ENCODE data around the gene OR5A2. TPM values are rescaled to one million over a fixed set of nuclear protein-coding genes. Genes with fewer than 3 reads are reported as not detected.

OR5A2 gene
- total and polyA plus RNA-seq, 2 experiments from 2014 or later = not detected

DNA sequence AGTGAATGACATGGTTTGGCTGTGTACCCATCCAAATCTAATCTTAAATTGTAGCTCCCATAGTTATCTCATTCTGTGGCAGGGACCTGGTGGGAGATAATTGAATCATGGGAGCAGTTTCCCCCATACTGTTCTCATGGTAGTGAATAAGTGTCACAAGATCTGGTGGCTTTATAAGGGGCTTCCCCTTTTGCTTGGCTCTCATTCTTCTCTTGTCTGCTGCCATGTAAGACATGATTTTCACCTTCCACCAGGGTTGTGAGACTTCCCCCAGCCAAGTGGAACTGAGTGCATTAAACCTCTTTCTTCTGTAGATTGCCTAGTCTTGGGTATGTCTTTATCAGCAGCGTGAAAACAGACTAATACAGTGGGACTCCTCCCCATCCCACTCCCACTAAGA lies 11.1 kb downstream of the OR5A2 start:
- H3K4me1 ChIP-seq (ENCODE audit: low read depth) = peaks cover 2% of the 10 kb centered on the region
- no peaks in the 10 kb centered on the region for H3K9me3 ChIP-seq (ENCODE audit: low read depth)
- no peak for DNase-seq (ENCODE audit: low read depth in 1 of 2, low spot score in 1 of 2)
- H3K27me3 ChIP-seq = no peaks in the 10 kb centered on the region
- no peak overlapping the region for H3K4me3 ChIP-seq
- TF ChIP-seq, protein P1, sequence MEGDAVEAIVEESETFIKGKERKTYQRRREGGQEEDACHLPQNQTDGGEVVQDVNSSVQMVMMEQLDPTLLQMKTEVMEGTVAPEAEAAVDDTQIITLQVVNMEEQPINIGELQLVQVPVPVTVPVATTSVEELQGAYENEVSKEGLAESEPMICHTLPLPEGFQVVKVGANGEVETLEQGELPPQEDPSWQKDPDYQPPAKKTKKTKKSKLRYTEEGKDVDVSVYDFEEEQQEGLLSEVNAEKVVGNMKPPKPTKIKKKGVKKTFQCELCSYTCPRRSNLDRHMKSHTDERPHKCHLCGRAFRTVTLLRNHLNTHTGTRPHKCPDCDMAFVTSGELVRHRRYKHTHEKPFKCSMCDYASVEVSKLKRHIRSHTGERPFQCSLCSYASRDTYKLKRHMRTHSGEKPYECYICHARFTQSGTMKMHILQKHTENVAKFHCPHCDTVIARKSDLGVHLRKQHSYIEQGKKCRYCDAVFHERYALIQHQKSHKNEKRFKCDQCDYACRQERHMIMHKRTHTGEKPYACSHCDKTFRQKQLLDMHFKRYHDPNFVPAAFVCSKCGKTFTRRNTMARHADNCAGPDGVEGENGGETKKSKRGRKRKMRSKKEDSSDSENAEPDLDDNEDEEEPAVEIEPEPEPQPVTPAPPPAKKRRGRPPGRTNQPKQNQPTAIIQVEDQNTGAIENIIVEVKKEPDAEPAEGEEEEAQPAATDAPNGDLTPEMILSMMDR (IDR thresholded peaks at IDR 0.05; ENCODE audit: low read depth, low read length) = no peak
- no peaks in the 10 kb centered on the region for H3K36me3 ChIP-seq
- H3K27ac ChIP-seq = no peak overlapping the region

DNA sequence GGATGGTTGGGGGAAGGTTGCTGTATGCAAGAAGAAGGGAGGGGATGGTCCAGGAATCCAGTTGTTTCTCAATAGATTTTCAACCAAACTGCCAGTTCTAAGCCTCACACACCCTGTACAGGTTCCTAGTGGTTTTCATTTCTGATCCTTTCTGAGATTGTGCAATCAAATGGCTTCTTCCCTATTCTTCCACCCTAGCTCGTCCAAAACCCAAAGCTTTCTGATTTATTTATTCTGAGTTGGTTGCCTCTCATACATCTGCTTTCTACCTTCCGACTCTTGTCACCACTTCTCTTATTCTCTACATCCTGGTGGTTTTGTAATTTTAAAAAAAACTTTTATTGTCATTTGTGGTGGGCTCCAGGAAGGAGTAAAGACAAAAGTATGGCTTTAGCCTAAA lies 12.6 kb downstream of the OR5A2 start:
- TF ChIP-seq, protein P1 (IDR thresholded peaks at IDR 0.05; ENCODE audit: low read depth, low read length) = no peak
- no peaks in the 10 kb centered on the region for H3K27me3 ChIP-seq
- H3K4me3 ChIP-seq = no peak overlapping the region
- H3K4me1 ChIP-seq (ENCODE audit: low read depth) = no peaks in the 10 kb centered on the region
- DNase-seq (ENCODE audit: low read depth in 1 of 2, low spot score in 1 of 2) = no peak
- H3K36me3 ChIP-seq = no peaks in the 10 kb centered on the region
- no peaks in the 10 kb centered on the region for H3K9me3 ChIP-seq (ENCODE audit: low read depth)
- no peak overlapping the region for H3K27ac ChIP-seq

DNA sequence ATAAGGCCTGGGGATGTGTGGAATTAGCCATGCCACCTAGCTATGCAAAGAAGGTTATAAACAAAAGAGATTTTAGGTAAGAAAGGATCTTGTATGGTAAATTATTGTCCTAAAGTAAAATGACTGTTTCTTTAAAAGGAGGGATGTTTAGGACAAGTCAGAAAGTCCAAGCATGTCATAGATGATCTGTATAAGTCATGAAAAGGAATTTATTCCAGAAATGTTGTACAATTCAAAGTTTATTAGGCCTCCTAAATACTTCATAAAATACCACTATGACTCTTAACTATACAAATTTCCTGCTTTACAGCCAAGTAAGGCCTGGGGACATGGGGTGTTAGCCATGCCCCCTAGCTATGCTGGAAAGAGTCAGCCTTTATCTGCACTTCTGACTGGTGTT lies 22.7 kb downstream of the OR5A2 start:
- TF ChIP-seq, protein P1 (IDR thresholded peaks at IDR 0.05; ENCODE audit: low read depth, low read length) = no peak
- no peak for DNase-seq (ENCODE audit: low read depth in 1 of 2, low spot score in 1 of 2)

DNA sequence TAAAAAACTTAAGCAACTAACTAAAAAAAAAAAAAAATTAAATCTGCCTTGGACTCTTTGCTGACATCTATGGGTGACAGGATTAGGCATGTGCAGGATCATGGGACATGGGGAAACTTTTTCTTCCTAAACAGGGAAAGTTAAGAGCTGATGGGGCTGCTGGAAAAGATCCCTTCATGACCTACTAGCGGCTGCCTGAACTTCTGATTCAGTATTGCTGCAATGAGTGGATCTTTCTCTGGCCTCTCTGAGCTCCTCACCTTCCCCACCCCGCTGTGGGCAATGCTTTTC lies 25.0 kb downstream of the OR5A2 start:
- Histone ChIP-seq H3K27ac (no peak overlapping the region), H3K4me1 (ENCODE audit: low read depth) (no peaks in the 10 kb centered on the region), H3K4me3 (no peak overlapping the region), H3K36me3 (no peaks in the 10 kb centered on the region), H3K27me3 (no peaks in the 10 kb centered on the region), H3K9me3 (ENCODE audit: low read depth) (no peaks in the 10 kb centered on the region)
- TF ChIP-seq, protein P1 (IDR thresholded peaks at IDR 0.05; ENCODE audit: low read depth, low read length) = no peak
- no peak for DNase-seq (ENCODE audit: low read depth in 1 of 2, low spot score in 1 of 2)

More for the DNA sequence above, 22.7 kb downstream of the OR5A2 start:
- Histone ChIP-seq H3K9me3 (ENCODE audit: low read depth) (no peaks in the 10 kb centered on the region), H3K27me3 (no peaks in the 10 kb centered on the region), H3K36me3 (no peaks in the 10 kb centered on the region), H3K27ac (no peak overlapping the region), H3K4me3 (no peak overlapping the region), H3K4me1 (ENCODE audit: low read depth) (no peaks in the 10 kb centered on the region)

DNA sequence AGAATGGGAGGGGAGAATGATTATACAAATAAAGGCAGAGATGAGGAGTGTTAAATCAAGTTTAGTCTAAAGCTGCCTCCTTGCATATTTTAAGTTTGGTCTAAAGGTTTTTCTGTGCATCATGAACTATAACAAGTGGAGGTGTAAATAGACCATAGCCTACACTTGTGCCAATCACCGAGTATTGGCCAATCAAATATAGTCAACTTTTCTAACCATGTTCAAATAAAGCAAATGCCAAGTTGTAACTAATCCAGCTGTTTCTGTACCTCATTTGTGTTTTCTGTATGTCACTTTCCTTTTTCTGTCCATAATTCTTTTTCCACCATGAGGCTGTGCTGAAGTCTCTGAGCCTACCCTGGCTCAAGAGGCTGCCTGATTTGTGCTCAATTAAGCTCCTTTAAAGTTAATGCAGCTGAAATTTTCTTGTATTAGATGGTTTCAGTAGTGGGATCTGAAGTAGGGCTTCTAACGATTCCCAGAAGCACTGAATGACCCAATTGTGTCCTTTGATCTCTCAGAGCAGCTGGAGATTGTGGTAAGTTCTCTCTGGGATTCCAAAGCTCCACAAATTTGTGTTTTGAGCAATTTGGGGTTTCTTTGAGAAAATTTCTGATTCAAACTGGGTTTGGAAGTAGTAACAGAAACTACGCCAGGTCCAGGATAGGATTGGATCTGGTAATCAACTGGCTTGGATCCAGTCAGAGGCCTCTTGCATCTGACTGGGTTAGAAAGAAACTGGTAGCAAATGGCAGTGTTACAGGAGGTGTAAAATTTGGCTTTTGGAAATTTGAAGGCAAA lies 25.6 kb downstream of the OR5A2 start:
- H3K9me3 ChIP-seq (ENCODE audit: low read depth) = no peaks in the 10 kb centered on the region
- no peak for DNase-seq (ENCODE audit: low read depth in 1 of 2, low spot score in 1 of 2)
- no peaks in the 10 kb centered on the region for H3K4me1 ChIP-seq (ENCODE audit: low read depth)
- TF ChIP-seq, protein P1 (IDR thresholded peaks at IDR 0.05; ENCODE audit: low read depth, low read length) = no peak
- no peaks in the 10 kb centered on the region for H3K27me3 ChIP-seq
- H3K4me3 ChIP-seq = no peak overlapping the region
- H3K36me3 ChIP-seq = no peaks in the 10 kb centered on the region
- no peak overlapping the region for H3K27ac ChIP-seq
